Stimulated activated CD8-positive, alpha-beta memory T cell treated with anti-CD3 and anti-CD28 coated beads, Interleukin-2, amount 100 ng/mL, for 1 hour (primary cell): Measurements from ENCODE around the gene VGF.
"Not testable (repeated sequence)": the region's sequence is repeated elsewhere in the genome, so short reads cannot be mapped to it uniquely, and the experiment has no call there.

Source experiments
- DNase-seq, 2 donors: peaks; one replicate each; pipeline ENCODE4 v3.0.0-alpha.2; 2020; ENCODE audit warnings: low read depth in 2 of 2

The VGF gene

DNA sequence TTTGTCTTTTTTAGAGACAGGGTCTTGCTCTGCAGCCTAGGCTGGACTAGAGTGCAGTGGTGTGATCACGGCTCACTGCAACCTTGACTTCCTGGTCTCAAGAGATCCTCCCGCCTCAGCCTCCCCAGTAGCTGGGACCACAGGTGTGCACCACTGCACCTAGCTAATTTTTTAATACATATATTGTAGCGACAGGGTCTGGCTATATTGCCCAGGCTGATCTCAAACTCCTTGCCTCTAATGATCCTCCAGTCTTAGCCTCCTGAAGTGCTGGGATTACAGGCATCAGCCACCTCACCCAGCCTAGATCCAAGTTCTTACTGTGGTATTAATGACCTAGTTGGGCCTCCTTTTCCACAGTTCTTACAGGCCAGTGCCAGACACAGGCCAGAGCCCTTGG, 50.2 kb downstream of the VGF start:
- no peak for DNase-seq

DNA sequence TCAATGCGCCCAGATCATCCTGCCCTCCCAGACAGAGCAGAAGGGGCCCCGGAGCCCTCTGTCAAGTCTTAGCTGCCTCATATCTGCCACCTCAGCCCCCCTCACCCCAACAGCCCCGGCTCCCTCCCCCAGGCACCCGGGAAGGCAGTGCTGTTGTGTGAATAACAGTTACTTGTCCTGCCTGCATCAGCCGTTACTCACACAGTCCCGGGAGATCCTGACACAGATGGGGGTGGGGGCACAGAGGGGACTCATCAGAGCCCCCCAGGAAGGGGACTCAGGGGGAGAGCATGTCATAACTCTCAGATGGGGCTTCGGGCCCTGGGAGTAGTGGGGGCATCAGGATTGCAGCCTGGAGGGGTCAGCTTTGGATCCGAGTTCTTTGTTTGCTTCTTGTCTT, 50.9 kb downstream of the VGF start:
- DNase-seq = no peak

DNA sequence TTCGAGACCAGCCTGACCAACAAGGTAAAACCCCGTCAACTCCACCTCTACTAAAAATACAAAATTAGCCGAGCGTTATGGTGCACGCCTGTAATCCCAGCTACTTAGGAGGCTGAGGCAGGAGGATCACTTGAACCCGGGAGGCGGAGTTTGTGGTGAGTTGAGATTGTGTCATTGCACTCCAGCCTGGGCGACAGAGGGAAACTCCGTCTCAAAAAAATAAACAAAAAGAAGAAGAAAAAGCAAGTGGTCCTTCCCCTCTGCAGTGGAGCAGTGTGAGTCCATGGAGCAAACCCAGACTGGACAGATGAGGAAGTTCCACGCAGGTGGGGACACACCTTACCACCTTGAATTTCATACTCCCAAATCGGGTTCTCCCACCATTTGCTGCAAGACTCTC, 51.5 kb downstream of the VGF start:
- no peak for DNase-seq

DNA sequence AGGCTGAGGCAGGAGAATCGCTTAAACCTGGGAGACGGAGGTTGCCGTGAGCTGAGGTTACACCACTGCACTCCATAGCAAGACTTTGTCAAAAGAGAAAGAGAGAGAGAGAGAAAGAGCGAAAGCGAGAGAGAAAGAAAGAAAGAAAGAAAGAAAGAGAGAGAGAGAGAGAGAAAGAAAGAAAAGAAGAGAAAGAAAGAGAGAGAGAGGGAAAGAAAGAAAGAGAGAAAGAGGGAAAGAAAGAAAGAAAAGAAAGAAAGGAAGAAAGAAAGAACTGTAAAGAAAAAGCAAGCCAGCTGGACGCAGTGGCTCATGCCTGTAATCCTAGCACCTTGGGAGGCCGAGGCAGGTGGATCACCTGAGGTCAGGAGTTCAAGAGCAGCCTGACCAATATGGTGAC, 52.2 kb downstream of the VGF start:
- DNase-seq = not testable (repeated sequence)
